Activated CD8-positive, alpha-beta memory T cell treated with anti-CD3 and anti-CD28 coated beads for 1 hour (primary cell): ENCODE data around the gene CPA4.

ENCODE experiments used
- DNase-seq, 2 donors: peaks; one replicate each; pipeline ENCODE4 v3.0.0-alpha.2; 2020; ENCODE audit warnings: low read depth in 1 of 2; ENCODE audit errors: extremely low read depth in 1 of 2

CPA4 gene

GRCh38 chr7:130362251-130362816, 69.4 kb downstream of the CPA4 start:
- no peak for DNase-seq

GRCh38 chr7:130363026-130363847, 70.3 kb downstream of the CPA4 start:
- DNase-seq = no peak

- DNase-seq = no peak
Measured at GRCh38 chr7:130364451-130364850, 71.5 kb downstream of the CPA4 start.

- DNase-seq = no peak
Measured at GRCh38 chr7:130365088-130365487, 72.1 kb downstream of the CPA4 start.

GRCh38 chr7:130365511-130366441, 72.8 kb downstream of the CPA4 start:
- DNase-seq = no peak

GRCh38 chr7:130366564-130366963, 73.6 kb downstream of the CPA4 start:
- DNase-seq = no peak

DNA sequence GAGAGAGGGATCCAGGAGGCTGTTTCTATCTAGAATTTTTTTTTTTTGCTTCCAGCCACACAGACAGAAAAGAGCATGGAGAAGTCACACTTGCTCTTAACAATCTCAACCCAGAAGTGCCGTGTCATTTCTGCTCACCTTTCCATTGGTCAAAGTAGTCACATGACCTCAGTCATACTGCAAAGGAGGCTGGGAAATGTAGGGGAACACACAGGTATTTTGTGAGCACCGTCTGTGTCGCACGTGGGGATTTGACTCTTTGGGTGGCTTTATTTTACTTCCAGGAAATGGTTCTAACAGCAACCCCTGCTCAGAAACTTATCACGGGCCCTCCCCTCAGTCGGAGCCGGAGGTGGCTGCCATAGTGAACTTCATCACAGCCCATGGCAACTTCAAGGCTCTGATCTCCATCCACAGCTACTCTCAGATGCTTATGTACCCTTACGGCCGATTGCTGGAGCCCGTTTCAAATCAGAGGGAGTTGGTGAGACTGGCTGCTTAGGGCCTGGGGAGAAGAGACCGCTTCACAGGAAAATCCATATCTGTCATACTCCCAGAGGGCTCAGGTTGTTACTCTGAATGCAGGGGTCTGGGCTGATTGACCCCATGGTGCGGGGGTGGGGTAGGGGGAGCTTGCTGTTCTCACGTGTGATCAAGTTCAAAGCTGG, 74.3 kb downstream of the CPA4 start:
- no peak for DNase-seq

DNA sequence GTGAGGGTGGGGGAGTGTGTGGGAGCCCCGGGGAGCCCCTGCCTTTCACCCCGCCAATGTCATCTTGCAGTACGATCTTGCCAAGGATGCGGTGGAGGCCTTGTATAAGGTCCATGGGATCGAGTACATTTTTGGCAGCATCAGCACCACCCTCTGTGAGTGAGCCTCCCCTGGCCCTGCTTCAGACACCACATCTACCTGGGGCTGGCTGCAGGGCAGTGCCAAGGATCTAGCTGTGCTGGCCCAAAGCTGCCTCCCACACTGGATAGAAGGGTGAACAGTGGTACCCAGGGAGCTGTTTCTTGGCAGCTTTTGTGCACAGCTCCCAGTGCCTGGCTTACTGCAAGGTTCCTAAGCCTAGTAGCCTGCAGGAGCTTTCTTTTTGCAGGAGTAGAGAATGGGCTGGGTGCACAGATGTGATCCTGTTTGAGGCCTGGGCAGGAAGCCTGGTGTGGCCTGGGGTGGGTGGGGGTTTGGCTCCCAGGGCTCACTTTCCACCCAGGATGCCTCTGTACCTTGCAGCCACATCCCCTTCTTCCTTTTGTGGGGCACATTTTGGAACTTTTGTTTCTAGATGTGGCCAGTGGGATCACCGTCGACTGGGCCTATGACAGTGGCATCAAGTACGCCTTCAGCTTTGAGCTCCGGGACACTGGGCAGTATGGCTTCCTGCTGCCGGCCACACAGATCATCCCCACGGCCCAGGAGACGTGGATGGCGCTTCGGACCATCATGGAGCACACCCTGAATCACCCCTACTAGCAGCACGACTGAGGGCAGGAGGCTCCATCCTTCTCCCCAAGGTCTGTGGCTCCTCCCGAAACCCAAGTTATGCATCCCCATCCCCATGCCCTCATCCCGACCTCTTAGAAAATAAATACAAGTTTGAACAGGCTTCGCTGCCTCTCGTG, 75.1 kb downstream of the CPA4 start:
- DNase-seq = no peak

GRCh38 chr7:130369110-130369711, 76.2 kb downstream of the CPA4 start:
- no peak for DNase-seq

- no peak for DNase-seq
Measured at GRCh38 chr7:130369831-130370550, 77.0 kb downstream of the CPA4 start.

DNA sequence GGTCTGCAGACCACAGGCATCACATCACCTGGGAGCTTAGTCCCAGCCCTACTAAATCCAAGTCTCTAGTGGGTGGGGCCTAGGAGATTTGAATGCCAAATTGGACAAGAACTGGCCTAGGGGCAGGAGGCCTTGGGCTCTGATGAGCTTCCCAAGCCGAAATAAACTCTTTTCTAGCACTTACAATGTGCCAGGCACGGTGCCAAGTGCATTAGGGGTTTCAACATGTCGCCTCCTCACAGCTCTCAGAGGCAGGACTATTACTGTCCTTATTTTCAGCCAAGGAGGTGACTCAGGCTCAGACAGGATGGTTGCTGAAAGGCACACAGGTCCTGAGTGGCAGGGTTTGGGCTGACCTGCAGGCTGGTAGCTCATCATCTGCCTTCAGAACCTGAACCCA, 78.1 kb downstream of the CPA4 start:
- DNase-seq = no peak

DNA sequence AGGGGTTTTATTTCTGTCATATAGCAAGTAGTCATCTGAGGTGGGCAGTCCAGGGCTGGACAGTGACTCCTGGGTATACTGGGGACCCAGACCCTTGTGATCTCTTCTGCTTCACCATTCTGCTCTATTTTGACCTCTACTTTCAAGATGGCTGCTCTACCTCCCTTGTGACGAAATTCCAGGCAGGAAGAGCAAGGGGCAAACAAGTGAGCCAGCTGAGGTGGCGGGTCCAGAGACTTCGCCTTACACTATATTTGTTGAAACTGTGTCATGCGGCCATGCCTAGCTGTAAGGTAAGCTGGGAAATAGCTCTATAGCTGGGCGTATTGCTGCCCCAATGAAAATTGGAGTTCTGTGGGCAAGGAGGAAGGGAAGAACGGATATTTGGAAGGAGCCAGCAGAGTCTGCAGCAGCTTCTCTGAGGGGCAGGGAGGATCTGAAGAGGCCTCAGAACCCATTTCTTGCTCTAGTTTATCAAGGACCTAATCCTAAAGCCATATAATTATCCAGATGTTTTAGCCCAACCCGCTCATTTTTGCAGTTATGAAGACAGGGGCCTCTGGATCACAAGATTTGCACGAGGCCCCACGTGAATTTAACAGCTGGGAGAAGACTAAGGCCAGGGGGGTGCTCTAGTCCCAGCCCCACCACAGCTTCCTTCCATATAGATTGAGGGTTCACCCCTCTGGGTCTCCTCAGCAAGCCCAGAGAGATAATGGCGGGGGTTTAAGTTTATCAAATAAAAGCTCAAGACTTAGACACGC, 79.6 kb downstream of the CPA4 start:
- no peak for DNase-seq
